VCaP (cell line): ENCODE data around the gene DENND1A.

ENCODE experiments used
- H3K27ac ChIP-seq: fragments of 450-650 bp; 2 replicates; pipeline ENCODE4 v1.5.1; 2017
- TF ChIP-seq, protein P1 (sequence below): fragments of 450-650 bp; conservative IDR thresholded peaks from 2 replicates; pipeline ENCODE4 v1.5.1; 2017; ENCODE audit warnings: mild to moderate bottlenecking, moderate library complexity

DENND1A gene

DNA sequence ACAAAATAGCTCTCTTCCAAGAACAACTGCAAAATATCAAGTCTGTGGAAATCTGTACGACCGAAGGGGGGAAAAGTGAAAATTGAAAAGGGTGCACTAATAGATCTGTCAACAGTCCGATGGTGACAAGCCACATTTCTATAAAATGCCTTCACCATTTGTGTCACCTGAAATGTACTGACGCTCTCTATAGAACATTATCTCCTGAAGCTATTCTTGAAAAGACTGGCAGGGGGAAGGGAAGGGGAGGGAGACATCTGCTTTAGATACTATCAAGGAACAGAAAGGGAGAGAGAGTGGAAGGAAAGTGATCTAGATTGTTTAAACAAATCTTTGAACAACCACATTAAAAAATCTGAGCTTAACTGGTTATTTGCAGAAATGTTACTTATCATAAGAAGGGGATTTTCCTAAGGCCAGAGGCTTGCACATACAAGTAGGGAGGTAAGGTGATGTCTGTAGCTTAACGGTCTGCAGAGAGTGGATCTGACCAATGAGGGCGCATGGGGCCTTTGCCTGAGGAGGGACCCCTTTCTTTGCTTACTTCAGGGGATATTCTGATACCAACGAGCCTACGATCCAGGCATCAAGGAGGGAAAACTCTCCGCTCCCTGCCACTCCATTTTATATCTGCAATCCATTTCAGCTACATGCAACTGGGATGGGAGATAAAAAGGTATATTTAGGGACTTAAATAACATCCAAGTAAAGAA lies 481.8 kb downstream of the DENND1A start:
- TF ChIP-seq, protein P1, sequence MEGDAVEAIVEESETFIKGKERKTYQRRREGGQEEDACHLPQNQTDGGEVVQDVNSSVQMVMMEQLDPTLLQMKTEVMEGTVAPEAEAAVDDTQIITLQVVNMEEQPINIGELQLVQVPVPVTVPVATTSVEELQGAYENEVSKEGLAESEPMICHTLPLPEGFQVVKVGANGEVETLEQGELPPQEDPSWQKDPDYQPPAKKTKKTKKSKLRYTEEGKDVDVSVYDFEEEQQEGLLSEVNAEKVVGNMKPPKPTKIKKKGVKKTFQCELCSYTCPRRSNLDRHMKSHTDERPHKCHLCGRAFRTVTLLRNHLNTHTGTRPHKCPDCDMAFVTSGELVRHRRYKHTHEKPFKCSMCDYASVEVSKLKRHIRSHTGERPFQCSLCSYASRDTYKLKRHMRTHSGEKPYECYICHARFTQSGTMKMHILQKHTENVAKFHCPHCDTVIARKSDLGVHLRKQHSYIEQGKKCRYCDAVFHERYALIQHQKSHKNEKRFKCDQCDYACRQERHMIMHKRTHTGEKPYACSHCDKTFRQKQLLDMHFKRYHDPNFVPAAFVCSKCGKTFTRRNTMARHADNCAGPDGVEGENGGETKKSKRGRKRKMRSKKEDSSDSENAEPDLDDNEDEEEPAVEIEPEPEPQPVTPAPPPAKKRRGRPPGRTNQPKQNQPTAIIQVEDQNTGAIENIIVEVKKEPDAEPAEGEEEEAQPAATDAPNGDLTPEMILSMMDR: no peak
- no peak overlapping the region for H3K27ac ChIP-seq

GRCh38 chr9:123445981-123446610 lies 483.8 kb downstream of the DENND1A start:
- TF ChIP-seq, protein P1: no peak
- H3K27ac ChIP-seq: no peak overlapping the region

- H3K27ac ChIP-seq: no peak overlapping the region
- TF ChIP-seq, protein P1: no peak
Observed at GRCh38 chr9:123445116-123445515, 484.8 kb downstream of the DENND1A start.

- H3K27ac ChIP-seq: no peak overlapping the region
- TF ChIP-seq, protein P1: no peak
Observed at GRCh38 chr9:123441769-123442168, 488.2 kb downstream of the DENND1A start.

DNA sequence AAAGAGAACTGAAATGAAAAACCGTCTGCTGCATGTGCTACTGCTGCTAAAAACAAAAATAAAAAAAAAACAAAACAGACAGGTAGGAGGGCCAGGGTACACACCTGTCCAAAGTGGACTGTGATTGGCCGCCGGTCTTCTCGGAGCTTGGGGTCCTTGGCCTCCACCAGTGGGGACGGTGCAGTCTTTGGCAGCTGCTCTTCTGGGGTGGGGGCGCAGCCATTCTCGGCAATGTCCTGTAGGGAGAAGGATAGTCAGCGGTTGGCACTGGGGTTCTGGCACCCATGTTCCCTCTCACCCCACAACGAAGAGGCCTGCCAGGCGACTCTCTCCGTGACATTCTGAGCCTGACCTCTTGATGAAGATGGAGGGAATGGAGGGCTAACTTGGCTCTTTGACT lies 489.7 kb downstream of the DENND1A start:
- H3K27ac ChIP-seq: no peak overlapping the region
- TF ChIP-seq, protein P1: no peak

GRCh38 chr9:123438821-123439220 lies 491.1 kb downstream of the DENND1A start:
- TF ChIP-seq, protein P1: no peak
- no peak overlapping the region for H3K27ac ChIP-seq

GRCh38 chr9:123438321-123438720 lies 491.6 kb downstream of the DENND1A start:
- H3K27ac ChIP-seq: no peak overlapping the region
- TF ChIP-seq, protein P1: no peak
